Neural progenitor cell (in vitro differentiated cells): Measurements from ENCODE around the gene R3HDM1. TPM values are rescaled to one million over a fixed set of nuclear protein-coding genes. Genes with fewer than 3 reads are reported as not detected.

Experiments
- DNase-seq: peaks from one replicate; pipeline ENCODE4 v3.0.0-alpha.2; 2016; ENCODE audit warnings: low spot score
- H2AFZ ChIP-seq: fragments of 200-600 bp; sonication (generic); replicated peaks from 2 replicates; pipeline ENCODE4 v1.6.1; 2016; ENCODE audit warnings: antibody characterized with exemption
- H3F3A ChIP-seq: fragments of 200-600 bp; sonication (generic); 2 replicates; pipeline ENCODE4 v1.6.1; 2016; ENCODE audit warnings: antibody characterized with exemption, low read depth
- H3K27ac ChIP-seq: fragments of 200-600 bp; sonication (generic); 2 replicates; pipeline ENCODE4 v1.5.1; 2016; ENCODE audit warnings: mild to moderate bottlenecking
- H3K27me3 ChIP-seq: fragments of 200-600 bp; sonication (generic); 2 replicates; pipeline ENCODE4 v1.6.1; 2016; ENCODE audit warnings: mild to moderate bottlenecking, moderate library complexity
- H3K36me3 ChIP-seq: fragments of 200-600 bp; sonication (generic); 2 replicates; pipeline ENCODE4 v1.5.1; 2016
- H3K4me1 ChIP-seq: fragments of 200-600 bp; sonication (generic); 2 replicates; pipeline ENCODE4 v1.6.1; 2016; ENCODE audit warnings: mixed run types
- H3K4me2 ChIP-seq: fragments of 200-600 bp; sonication (generic); 2 replicates; pipeline ENCODE4 v1.6.1; 2016
- H3K4me3 ChIP-seq: fragments of 200-600 bp; sonication (generic); 2 replicates; pipeline ENCODE4 v1.5.1; 2016
- H3K79me2 ChIP-seq: fragments of 200-600 bp; sonication (generic); 2 replicates; pipeline ENCODE4 v1.6.1; 2016; ENCODE audit warnings: low read depth
- H3K9ac ChIP-seq: fragments of 200-600 bp; sonication (generic); 2 replicates; pipeline ENCODE4 v1.6.1; 2016
- H3K9me3 ChIP-seq: fragments of 200-600 bp; sonication (generic); 2 replicates; pipeline ENCODE4 v1.5.1; 2016; ENCODE audit warnings: low read depth
- H4K20me1 ChIP-seq: fragments of 200-600 bp; sonication (generic); 2 replicates; pipeline ENCODE4 v1.6.1; 2016; ENCODE audit warnings: low read depth
- H3K27ac Mint-ChIP-seq: 3 replicates; pipeline ENCODE4 v1.8.0; 2021; ENCODE audit warnings: mixed read lengths
- H3K27me3 Mint-ChIP-seq: 2 replicates; pipeline ENCODE4 v1.8.0; 2022; ENCODE audit warnings: low read depth, mild to moderate bottlenecking, inconsistent platforms, moderate library complexity, mixed read lengths; ENCODE audit not compliant: insufficient read depth
- H3K36me3 Mint-ChIP-seq: 3 replicates; pipeline ENCODE4 v1.8.0; 2021; ENCODE audit warnings: mixed read lengths
- H3K4me1 Mint-ChIP-seq: 3 replicates; pipeline ENCODE4 v1.8.0; 2021; ENCODE audit warnings: mixed read lengths
- H3K4me3 Mint-ChIP-seq: 3 replicates; pipeline ENCODE4 v1.8.0; 2021; ENCODE audit warnings: mild to moderate bottlenecking, moderate library complexity, mixed read lengths
- H3K9me3 Mint-ChIP-seq: 3 replicates; pipeline ENCODE4 v1.8.0; 2020; ENCODE audit warnings: mixed read lengths
- EZH2 ChIP-seq: fragments of 200-600 bp; sonication (generic); IDR thresholded peaks from 2 replicates; pipeline ENCODE4 v1.6.1; 2017; ENCODE audit warnings: antibody characterized with exemption, mild to moderate bottlenecking, moderate library complexity
- EZH2phosphoT487 ChIP-seq: fragments of 200-600 bp; sonication (generic); IDR thresholded peaks from 2 replicates; pipeline ENCODE4 v1.6.1; 2017; ENCODE audit warnings: antibody characterized with exemption
- total RNA-seq: library from RNA; depleted of rRNA; stranded (reverse); fragments of >200 nt; gene quantifications from 2 replicates; pipeline ENCODE4 v1.2.3, GENCODE V29; 2015; ENCODE audit warnings: low replicate concordance
- TF ChIP-seq, protein P1 (sequence below): fragments of 200-600 bp; sonication (generic); IDR thresholded peaks from 2 replicates; pipeline ENCODE4 v1.5.1; 2017; ENCODE audit warnings: antibody characterized with exemption, mild to moderate bottlenecking

The R3HDM1 gene
- total RNA-seq, 1 donor from 2014 or later: 49.4 TPM

GRCh38 chr2:135745545-135745944 lies 214.3 kb downstream of the R3HDM1 start:
- Mint-ChIP-seq H3K27me3 (peaks cover 3% of the 10 kb centered on the region), H3K9me3 (no peaks in the 10 kb centered on the region), H3K27ac (no peak overlapping the region), H3K4me3 (no peak overlapping the region), H3K36me3 (peaks cover 39% of the 10 kb centered on the region), H3K4me1 (peaks cover 16% of the 10 kb centered on the region)
- Histone ChIP-seq H3K9me3 (no peaks in the 10 kb centered on the region), H3K9ac (no peak overlapping the region), H3K27ac (no peak overlapping the region), H2AFZ (no peak overlapping the region), H4K20me1 (peaks cover 33% of the 10 kb centered on the region), H3K79me2 (peaks cover 84% of the 10 kb centered on the region), H3K27me3 (no peaks in the 10 kb centered on the region), H3K4me3 (no peak overlapping the region), H3F3A (peaks cover 25% of the 10 kb centered on the region), H3K4me1 (peaks cover 19% of the 10 kb centered on the region), H3K36me3 (peaks cover 4% of the 10 kb centered on the region), H3K4me2 (no peak overlapping the region)
- DNase-seq: no peak
- TF ChIP-seq, protein P1, sequence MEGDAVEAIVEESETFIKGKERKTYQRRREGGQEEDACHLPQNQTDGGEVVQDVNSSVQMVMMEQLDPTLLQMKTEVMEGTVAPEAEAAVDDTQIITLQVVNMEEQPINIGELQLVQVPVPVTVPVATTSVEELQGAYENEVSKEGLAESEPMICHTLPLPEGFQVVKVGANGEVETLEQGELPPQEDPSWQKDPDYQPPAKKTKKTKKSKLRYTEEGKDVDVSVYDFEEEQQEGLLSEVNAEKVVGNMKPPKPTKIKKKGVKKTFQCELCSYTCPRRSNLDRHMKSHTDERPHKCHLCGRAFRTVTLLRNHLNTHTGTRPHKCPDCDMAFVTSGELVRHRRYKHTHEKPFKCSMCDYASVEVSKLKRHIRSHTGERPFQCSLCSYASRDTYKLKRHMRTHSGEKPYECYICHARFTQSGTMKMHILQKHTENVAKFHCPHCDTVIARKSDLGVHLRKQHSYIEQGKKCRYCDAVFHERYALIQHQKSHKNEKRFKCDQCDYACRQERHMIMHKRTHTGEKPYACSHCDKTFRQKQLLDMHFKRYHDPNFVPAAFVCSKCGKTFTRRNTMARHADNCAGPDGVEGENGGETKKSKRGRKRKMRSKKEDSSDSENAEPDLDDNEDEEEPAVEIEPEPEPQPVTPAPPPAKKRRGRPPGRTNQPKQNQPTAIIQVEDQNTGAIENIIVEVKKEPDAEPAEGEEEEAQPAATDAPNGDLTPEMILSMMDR: no peak
- no peak for TF ChIP-seq EZH2phosphoT487
- no peak for TF ChIP-seq EZH2

DNA sequence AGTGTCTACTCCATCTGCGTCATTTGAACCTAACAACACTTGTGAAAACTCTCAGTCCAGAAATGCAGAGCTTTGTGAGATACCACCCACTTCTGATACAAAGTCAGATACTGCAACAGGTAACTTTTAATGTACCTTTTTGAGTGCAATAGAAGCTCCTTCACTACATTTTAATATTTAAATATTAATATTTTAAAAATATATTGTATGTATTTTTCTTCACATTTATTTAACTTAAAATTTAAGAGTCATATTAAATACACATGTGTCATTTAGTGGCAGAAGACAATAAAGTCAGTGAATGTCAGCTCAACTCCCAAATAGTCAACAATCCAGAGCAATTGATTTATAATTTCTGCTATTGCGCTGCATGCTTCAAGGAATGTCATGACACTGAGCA lies 224.3 kb downstream of the R3HDM1 start:
- H3K27ac Mint-ChIP-seq: no peak overlapping the region
- Histone ChIP-seq H3K9me3 (no peaks in the 10 kb centered on the region), H3K4me1 (no peaks in the 10 kb centered on the region), H3K79me2 (peaks cover 14% of the 10 kb centered on the region), H3K4me3 (no peak overlapping the region), H2AFZ (no peak overlapping the region), H3K36me3 (peaks cover 44% of the 10 kb centered on the region), H3K27ac (no peak overlapping the region), H3K27me3 (no peaks in the 10 kb centered on the region), H3F3A (no peaks in the 10 kb centered on the region), H3K9ac (no peak overlapping the region), H4K20me1 (no peaks in the 10 kb centered on the region), H3K4me2 (no peak overlapping the region)
- no peak overlapping the region for H3K4me3 Mint-ChIP-seq
- H3K36me3 Mint-ChIP-seq: peaks cover 55% of the 10 kb centered on the region
- DNase-seq: no peak
- H3K9me3 Mint-ChIP-seq: peaks cover 14% of the 10 kb centered on the region
- TF ChIP-seq EZH2 (no peak), EZH2phosphoT487 (no peak)
- TF ChIP-seq, protein P1: no peak
- no peaks in the 10 kb centered on the region for H3K4me1 Mint-ChIP-seq
- peaks cover 2% of the 10 kb centered on the region for H3K27me3 Mint-ChIP-seq

- Histone ChIP-seq H4K20me1 (no peaks in the 10 kb centered on the region), H3K36me3 (peaks cover 43% of the 10 kb centered on the region), H3K4me1 (no peaks in the 10 kb centered on the region), H3K9me3 (no peaks in the 10 kb centered on the region), H3F3A (no peaks in the 10 kb centered on the region), H3K79me2 (peaks cover 14% of the 10 kb centered on the region), H3K4me2 (no peak overlapping the region), H2AFZ (no peak overlapping the region), H3K27ac (no peak overlapping the region), H3K4me3 (no peak overlapping the region), H3K9ac (no peak overlapping the region), H3K27me3 (no peaks in the 10 kb centered on the region)
- Mint-ChIP-seq H3K4me1 (no peaks in the 10 kb centered on the region), H3K4me3 (no peak overlapping the region), H3K36me3 (peaks cover 57% of the 10 kb centered on the region), H3K27ac (no peak overlapping the region), H3K27me3 (peaks cover 2% of the 10 kb centered on the region), H3K9me3 (peaks cover 14% of the 10 kb centered on the region)
- TF ChIP-seq EZH2phosphoT487 (no peak), EZH2 (no peak)
- TF ChIP-seq, protein P1: no peak
- no peak for DNase-seq
These were observed 225.4 kb downstream of the R3HDM1 start for GRCh38 chr2:135756692-135757091.
